Measurements from ENCODE around the gene INPPL1.

INPPL1 gene

GRCh38 chr11:72218251-72218745, 6.3 kb upstream of the INPPL1 start:
- DNase-seq (ENCODE audit: low read depth), result no peak

GRCh38 chr11:72220696-72221363, 3.7 kb upstream of the INPPL1 start:
- DNase-seq (ENCODE audit: low read depth), result no peak

GRCh38 chr11:72221386-72222075, 3.0 kb upstream of the INPPL1 start:
- DNase-seq (ENCODE audit: low read depth), result no peak

GRCh38 chr11:72222106-72222891, 2.3 kb upstream of the INPPL1 start:
- no peak for DNase-seq (ENCODE audit: low read depth)

GRCh38 chr11:72222907-72223614, 1.5 kb upstream of the INPPL1 start:
- DNase-seq (ENCODE audit: low read depth), result peak; percentile 58

GRCh38 chr11:72223615-72224563, 678 bp upstream of the INPPL1 start:
- no peak for DNase-seq (ENCODE audit: low read depth)

- no peak for DNase-seq (ENCODE audit: low read depth)
Measured at GRCh38 chr11:72225411-72225951, 914 bp downstream of the INPPL1 start.

GRCh38 chr11:72226701-72227100, 2.1 kb downstream of the INPPL1 start:
- no peak for DNase-seq (ENCODE audit: low read depth)

- no peak for DNase-seq (ENCODE audit: low read depth)
Measured at GRCh38 chr11:72227316-72228228, 3.0 kb downstream of the INPPL1 start.

GRCh38 chr11:72228229-72228843, 3.8 kb downstream of the INPPL1 start:
- no peak for DNase-seq (ENCODE audit: low read depth)

GRCh38 chr11:72228844-72229231, 4.3 kb downstream of the INPPL1 start:
- DNase-seq (ENCODE audit: low read depth), result no peak

GRCh38 chr11:72229336-72229924, 4.9 kb downstream of the INPPL1 start:
- no peak for DNase-seq (ENCODE audit: low read depth)

GRCh38 chr11:72229925-72230763, 5.6 kb downstream of the INPPL1 start:
- no peak for DNase-seq (ENCODE audit: low read depth)

- DNase-seq (ENCODE audit: low read depth), result no peak
Measured at GRCh38 chr11:72230764-72231365, 6.3 kb downstream of the INPPL1 start.

- no peak for DNase-seq (ENCODE audit: low read depth)
Measured at GRCh38 chr11:72231396-72232259, 7.1 kb downstream of the INPPL1 start.

GRCh38 chr11:72232260-72233055, 7.9 kb downstream of the INPPL1 start:
- DNase-seq (ENCODE audit: low read depth), result no peak
